ENCODE results near the gene SLC25A42. TPM values are rescaled to one million over a fixed set of nuclear protein-coding genes. Genes with fewer than 3 reads are reported as not detected.

The SLC25A42 gene
- total and polyA plus RNA-seq, 2 of the 13 experiments (the other 11 are each of a cell fraction or from before 2014, with no cell fraction given): 12.8 to 18.3 TPM

GRCh38 chr19:19098703-19099632, 35.2 kb downstream of the SLC25A42 start (continued):
- TF ChIP-seq ZNF275 (CRISPR knock-in tag; IDR thresholded peaks at IDR 0.05; ENCODE audit: borderline replicate concordance) (no peak), ATRX (CRISPR knock-in tag; IDR thresholded peaks at IDR 0.05; ENCODE audit: borderline replicate concordance) (no peak), CBX1 (IDR thresholded peaks at IDR 0.05; ENCODE audit: low read depth) (no peak), ZNF12 (CRISPR knock-in tag; IDR thresholded peaks at IDR 0.05) (peak; percentile 47; the same call in 1 of the 2 replicates), SP5 (CRISPR knock-in tag; IDR thresholded peaks at IDR 0.05; ENCODE audit: borderline replicate concordance, low read depth) (no peak), RFXANK (CRISPR knock-in tag; IDR thresholded peaks at IDR 0.05) (no peak), ARNT2 (CRISPR knock-in tag; IDR thresholded peaks at IDR 0.05; ENCODE audit: low read depth) (peak; percentile 64; the same call in 1 of the 2 replicates), ZNF563 (CRISPR knock-in tag; IDR thresholded peaks at IDR 0.05) (peak; percentile 43; the same call in 1 of the 2 replicates), ZNF20 (CRISPR knock-in tag; IDR thresholded peaks at IDR 0.05) (no peak), BCLAF1 (IDR thresholded peaks at IDR 0.05) (no peak), ZNF260 (CRISPR knock-in tag; IDR thresholded peaks at IDR 0.05; ENCODE audit: borderline replicate concordance, low read depth) (no peak), ZNF121 (CRISPR knock-in tag; IDR thresholded peaks at IDR 0.05) (peak; percentile 20; the same call in 1 of the 2 replicates), NFYC (CRISPR knock-in tag; IDR thresholded peaks at IDR 0.05) (peak; percentile 38; the same call in 1 of the 2 replicates), ZEB1 (IDR thresholded peaks at IDR 0.05; ENCODE audit: insufficient replicate concordance, low read depth) (peak; percentile 28), DNMT3B (CRISPR knock-in tag; conservative IDR thresholded peaks at IDR 0.05) (no peak), ZNF430 (CRISPR knock-in tag; IDR thresholded peaks at IDR 0.05) (no peak)
- TF ChIP-seq, protein P1, sequence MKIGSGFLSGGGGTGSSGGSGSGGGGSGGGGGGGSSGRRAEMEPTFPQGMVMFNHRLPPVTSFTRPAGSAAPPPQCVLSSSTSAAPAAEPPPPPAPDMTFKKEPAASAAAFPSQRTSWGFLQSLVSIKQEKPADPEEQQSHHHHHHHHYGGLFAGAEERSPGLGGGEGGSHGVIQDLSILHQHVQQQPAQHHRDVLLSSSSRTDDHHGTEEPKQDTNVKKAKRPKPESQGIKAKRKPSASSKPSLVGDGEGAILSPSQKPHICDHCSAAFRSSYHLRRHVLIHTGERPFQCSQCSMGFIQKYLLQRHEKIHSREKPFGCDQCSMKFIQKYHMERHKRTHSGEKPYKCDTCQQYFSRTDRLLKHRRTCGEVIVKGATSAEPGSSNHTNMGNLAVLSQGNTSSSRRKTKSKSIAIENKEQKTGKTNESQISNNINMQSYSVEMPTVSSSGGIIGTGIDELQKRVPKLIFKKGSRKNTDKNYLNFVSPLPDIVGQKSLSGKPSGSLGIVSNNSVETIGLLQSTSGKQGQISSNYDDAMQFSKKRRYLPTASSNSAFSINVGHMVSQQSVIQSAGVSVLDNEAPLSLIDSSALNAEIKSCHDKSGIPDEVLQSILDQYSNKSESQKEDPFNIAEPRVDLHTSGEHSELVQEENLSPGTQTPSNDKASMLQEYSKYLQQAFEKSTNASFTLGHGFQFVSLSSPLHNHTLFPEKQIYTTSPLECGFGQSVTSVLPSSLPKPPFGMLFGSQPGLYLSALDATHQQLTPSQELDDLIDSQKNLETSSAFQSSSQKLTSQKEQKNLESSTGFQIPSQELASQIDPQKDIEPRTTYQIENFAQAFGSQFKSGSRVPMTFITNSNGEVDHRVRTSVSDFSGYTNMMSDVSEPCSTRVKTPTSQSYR (CRISPR knock-in tag; IDR thresholded peaks at IDR 0.05; ENCODE audit: borderline replicate concordance): 0 out of 2 replicates have a peak, but pooled peaks have one; percentile 50

Data from HepG2 (cell line).